HG02840 (cell line): Measurements from ENCODE around the gene CDKN2D.
"Not testable (repeated sequence)": the region's sequence is repeated elsewhere in the genome, so short reads cannot be mapped to it uniquely, and the experiment has no call there.

Experiments
- ATAC-seq: cut with Tn5 transposase; IDR thresholded peaks from one replicate; pipeline ENCODE4 v1.9.1; 2021; ENCODE audit warnings: mild to moderate bottlenecking, moderate library complexity, moderate number of reproducible peaks; ENCODE audit not compliant: unreplicated experiment, low FRiP score

Gene CDKN2D

GRCh38 chr19:10553087-10553667 is 15.6 kb downstream of the CDKN2D start:
- ATAC-seq: no peak

- ATAC-seq: no peak
These were observed 16.2 kb downstream of the CDKN2D start for GRCh38 chr19:10552510-10553053.

- ATAC-seq: no peak
These were observed 17.0 kb downstream of the CDKN2D start for GRCh38 chr19:10551698-10552301.

GRCh38 chr19:10551006-10551405 is 17.8 kb downstream of the CDKN2D start:
- not testable (repeated sequence) for ATAC-seq

- no peak for ATAC-seq
These were observed 18.4 kb downstream of the CDKN2D start for GRCh38 chr19:10550336-10550735.

- ATAC-seq: no peak
These were observed 19.0 kb downstream of the CDKN2D start for GRCh38 chr19:10549733-10550132.

GRCh38 chr19:10548746-10549276 is 20.0 kb downstream of the CDKN2D start:
- no peak for ATAC-seq

- no peak for ATAC-seq
These were observed 22.0 kb downstream of the CDKN2D start for GRCh38 chr19:10546817-10547216.

GRCh38 chr19:10544753-10545251 is 24.0 kb downstream of the CDKN2D start:
- no peak for ATAC-seq

GRCh38 chr19:10544242-10544752 is 24.5 kb downstream of the CDKN2D start:
- ATAC-seq: no peak

GRCh38 chr19:10543420-10544241 is 25.1 kb downstream of the CDKN2D start, which contains the start of gene ATG4D:
ATG4D (plus strand) TSS chr19:10543904; CDS start chr19:10544091, 187 bp downstream.
- peak; percentile 65 for ATAC-seq

- no peak for ATAC-seq
These were observed 25.7 kb downstream of the CDKN2D start for GRCh38 chr19:10543059-10543419.

GRCh38 chr19:10539016-10539415 is 29.8 kb downstream of the CDKN2D start:
- not testable (repeated sequence) for ATAC-seq

- no peak for ATAC-seq
These were observed 30.4 kb downstream of the CDKN2D start for GRCh38 chr19:10538204-10538983.

- no peak for ATAC-seq
These were observed 31.1 kb downstream of the CDKN2D start for GRCh38 chr19:10537668-10538067.

GRCh38 chr19:10535613-10536012 is 33.2 kb downstream of the CDKN2D start:
- no peak for ATAC-seq

- no peak for ATAC-seq
These were observed 35.0 kb downstream of the CDKN2D start for GRCh38 chr19:10533646-10534386.

GRCh38 chr19:10532457-10532856 is 36.3 kb downstream of the CDKN2D start:
- ATAC-seq: no peak

- not testable (repeated sequence) for ATAC-seq
These were observed 41.9 kb downstream of the CDKN2D start for GRCh38 chr19:10526887-10527286.
